Pons (tissue), 1 donor: ENCODE data around the gene PHACTR1.

Experiments used
- DNase-seq: peaks from one replicate; pipeline ENCODE4 v3.0.0-alpha.2; 2016; ENCODE audit warnings: low spot score

The PHACTR1 gene

GRCh38 chr6:13289789-13290318, 573.3 kb downstream of the PHACTR1 start:
- no peak for DNase-seq

GRCh38 chr6:13290335-13290734, 573.8 kb downstream of the PHACTR1 start:
- DNase-seq, result no peak

GRCh38 chr6:13292774-13293173, 576.2 kb downstream of the PHACTR1 start:
- DNase-seq, result no peak

GRCh38 chr6:13294499-13295069, 578.0 kb downstream of the PHACTR1 start:
- DNase-seq, result peak; percentile 51

- DNase-seq, result no peak
Measured at GRCh38 chr6:13295576-13295975, 579.0 kb downstream of the PHACTR1 start.

- no peak for DNase-seq
Measured at GRCh38 chr6:13296536-13296997, 580.0 kb downstream of the PHACTR1 start.

GRCh38 chr6:13297391-13297790, 580.8 kb downstream of the PHACTR1 start:
- no peak for DNase-seq

GRCh38 chr6:13298446-13298845, 581.9 kb downstream of the PHACTR1 start:
- no peak for DNase-seq

GRCh38 chr6:13299403-13299821, 582.8 kb downstream of the PHACTR1 start:
- DNase-seq, result no peak

- DNase-seq, result no peak
Measured at GRCh38 chr6:13299918-13300317, 583.4 kb downstream of the PHACTR1 start.

- no peak for DNase-seq
Measured at GRCh38 chr6:13300643-13301590, 584.4 kb downstream of the PHACTR1 start.

GRCh38 chr6:13302291-13302690, 585.7 kb downstream of the PHACTR1 start:
- peak; percentile 85 for DNase-seq

GRCh38 chr6:13302751-13303667, 586.4 kb downstream of the PHACTR1 start:
- DNase-seq, result peak; percentile 95

- DNase-seq, result peak; percentile 84
Measured at GRCh38 chr6:13303668-13304017, 587.1 kb downstream of the PHACTR1 start.

- peak; percentile 20 for DNase-seq
Measured at GRCh38 chr6:13304101-13304500, 587.5 kb downstream of the PHACTR1 start.

GRCh38 chr6:13304580-13305260, 588.2 kb downstream of the PHACTR1 start:
- DNase-seq, result peak; percentile 54

- DNase-seq, result no peak
Measured at GRCh38 chr6:13305288-13305687, 588.7 kb downstream of the PHACTR1 start.

GRCh38 chr6:13305791-13306190, 589.2 kb downstream of the PHACTR1 start:
- DNase-seq, result no peak

- no peak for DNase-seq
Measured at GRCh38 chr6:13307508-13307995, 591.0 kb downstream of the PHACTR1 start.

GRCh38 chr6:13308332-13308731, 591.8 kb downstream of the PHACTR1 start:
- no peak for DNase-seq

GRCh38 chr6:13311155-13311554, 594.6 kb downstream of the PHACTR1 start:
- DNase-seq, result no peak
